Ascending aorta (tissue), 2 donors: ENCODE results near the gene RBSN. TPM values are rescaled to one million over a fixed set of nuclear protein-coding genes. Genes with fewer than 3 reads are reported as not detected.
A peak's percentile ranks its signal among the peaks of the same experiment; 100 is the strongest.

ENCODE experiments used
- DNase-seq, 2 donors: peaks; one replicate each; pipeline ENCODE4 v3.0.0-alpha.2; 2019; ENCODE audit warnings: low spot score in 2 of 2
- H3K27ac ChIP-seq, 2 donors: fragments of 200-600 bp; sonication (generic); one replicate each; pipeline ENCODE4 v1.5.1; 2016 to 2017; ENCODE audit warnings: mild to moderate bottlenecking in 1 of 2
- H3K27me3 ChIP-seq: fragments of 200-600 bp; sonication (generic); one replicate; pipeline ENCODE4 v1.5.1; 2017
- H3K36me3 ChIP-seq, 2 donors: fragments of 200-600 bp; sonication (generic); one replicate each; pipeline ENCODE4 v1.5.1; 2016
- H3K4me1 ChIP-seq, 2 donors: fragments of 200-600 bp; sonication (generic); one replicate each; pipeline ENCODE4 v1.5.1; 2016 to 2017; ENCODE audit warnings: mild to moderate bottlenecking in 1 of 2
- H3K4me3 ChIP-seq, 2 donors: fragments of 200-600 bp; sonication (generic); one replicate each; pipeline ENCODE4 v1.5.1; 2016 to 2017; ENCODE audit warnings: mild to moderate bottlenecking in 1 of 2
- H3K9me3 ChIP-seq, 2 donors: fragments of 200-600 bp; sonication (generic); one replicate each; pipeline ENCODE4 v1.5.1; 2016
- CTCF ChIP-seq, 3 experiments: fragments of 200-600 bp in 2 of 3; fragments of 450-650 bp in 1 of 3; sonication (generic) in 2 of 3; IDR thresholded peaks; one replicate each; pipeline ENCODE4 v1.5.1; 2016 to 2019; ENCODE audit warnings: antibody characterized with exemption in 3 of 3, mild to moderate bottlenecking in 1 of 3, moderate library complexity in 1 of 3
- intact Hi-C: fragments of 100-400 bp; cut with DNase I; formaldehyde crosslinking; loops from one replicate; pipeline ENCODE4 v1.15.1; 2023
- total RNA-seq: library from RNA; depleted of rRNA; stranded (reverse); fragments of >200 nt; gene quantifications from one replicate; pipeline ENCODE4 v1.1.0, GENCODE V29; 2016

RBSN gene
- total RNA-seq, 1 donor from 2014 or later = 17.2 TPM

GRCh38 chr3:15107075-15107947, 8.4 kb upstream of the RBSN start:
- Histone ChIP-seq H3K27me3 (no peaks in the 10 kb centered on the region), H3K36me3 (no peaks in the 10 kb centered on the region), H3K4me3 (no peak overlapping the region), H3K9me3 (no peaks in the 10 kb centered on the region), H3K4me1 (peaks cover 0 to 4% of the 10 kb centered on the region in 2 donors), H3K27ac (no peak overlapping the region)
- TF ChIP-seq CTCF (IDR thresholded peaks at IDR 0.05) = no peak
- intact Hi-C loops = loop anchor here (10.0 kb wide), 1 partner anchor 267 kb away; no protein-coding TSS in a partner anchor
- DNase-seq = no peak

- no peaks in the 10 kb centered on the region for H3K36me3 ChIP-seq
- no peaks in the 10 kb centered on the region for H3K27me3 ChIP-seq
- TF ChIP-seq CTCF (IDR thresholded peaks at IDR 0.05) = no peak
- peak overlapping the region; percentile 67 to 72 for H3K27ac ChIP-seq
- no peak for DNase-seq
- H3K9me3 ChIP-seq = no peaks in the 10 kb centered on the region
- intact Hi-C loops = loop anchor here (10.0 kb wide), 1 partner anchor 272 kb away; no protein-coding TSS in a partner anchor
- H3K4me3 ChIP-seq = no peak overlapping the region
- H3K4me1 ChIP-seq = peaks cover 0 to 22% of the 10 kb centered on the region in 2 donors
Measured at GRCh38 chr3:15102836-15103235, 3.9 kb upstream of the RBSN start.

- no peak for TF ChIP-seq CTCF (IDR thresholded peaks at IDR 0.05)
- H3K4me1 ChIP-seq = peaks cover 0 to 28% of the 10 kb centered on the region in 2 donors
- no peak overlapping the region for H3K4me3 ChIP-seq
- peak overlapping the region; percentile 67 to 72 for H3K27ac ChIP-seq
- intact Hi-C loops = loop anchor here (10.0 kb wide), 1 partner anchor 273 kb away; no protein-coding TSS in a partner anchor
- peak; percentile 57 to 91 for DNase-seq
- H3K27me3 ChIP-seq = no peaks in the 10 kb centered on the region
- no peaks in the 10 kb centered on the region for H3K9me3 ChIP-seq
- H3K36me3 ChIP-seq = no peaks in the 10 kb centered on the region
Measured at GRCh38 chr3:15102256-15102655, 3.3 kb upstream of the RBSN start.

GRCh38 chr3:15099364-15100098, 583 bp upstream of the RBSN start:
- Histone ChIP-seq H3K4me3 (peak overlapping the region; percentile 88 to 93), H3K27ac (peak overlapping the region; percentile 91), H3K36me3 (peaks cover 0 to 17% of the 10 kb centered on the region in 2 donors), H3K9me3 (no peaks in the 10 kb centered on the region), H3K4me1 (peaks cover 0 to 39% of the 10 kb centered on the region in 2 donors), H3K27me3 (no peaks in the 10 kb centered on the region)
- intact Hi-C loops = loop anchor here (2.0 to 10.0 kb wide), 5 partner anchors 35 to 449 kb away; partner anchors contain the start of genes CAPN7, CCDC174, MRPS25 and NR2C2
- no peak for DNase-seq
- TF ChIP-seq CTCF (IDR thresholded peaks at IDR 0.05) = no peak

- no peaks in the 10 kb centered on the region for H3K27me3 ChIP-seq
- peaks cover 0 to 51% of the 10 kb centered on the region in 2 donors for H3K4me1 ChIP-seq
- peak overlapping the region; percentile 91 for H3K27ac ChIP-seq
- no peak for DNase-seq
- no peak for TF ChIP-seq CTCF (IDR thresholded peaks at IDR 0.05)
- intact Hi-C loops = loop anchor here (2.0 kb wide), 4 partner anchors 33 to 447 kb away; partner anchors contain the start of genes CAPN7, CCDC174, MRPS25 and NR2C2
- H3K36me3 ChIP-seq = peaks cover 4 to 17% of the 10 kb centered on the region in 2 donors
- peak overlapping the region; percentile 88 to 93 for H3K4me3 ChIP-seq
- H3K9me3 ChIP-seq = no peaks in the 10 kb centered on the region
Measured at GRCh38 chr3:15097891-15098290, 1.1 kb downstream of the RBSN start.
